GM21717 (cell line): ENCODE results near the gene ACOXL.
A peak's percentile ranks its signal among the peaks of the same experiment; 100 is the strongest.

Experiments used
- ATAC-seq: cut with Tn5 transposase; IDR thresholded peaks from one replicate; pipeline ENCODE4 v1.9.1; 2021; ENCODE audit warnings: mild to moderate bottlenecking, moderate library complexity; ENCODE audit not compliant: unreplicated experiment

The ACOXL gene

GRCh38 chr2:110751642-110752041 is 19.3 kb downstream of the ACOXL start:
- no peak for ATAC-seq

DNA sequence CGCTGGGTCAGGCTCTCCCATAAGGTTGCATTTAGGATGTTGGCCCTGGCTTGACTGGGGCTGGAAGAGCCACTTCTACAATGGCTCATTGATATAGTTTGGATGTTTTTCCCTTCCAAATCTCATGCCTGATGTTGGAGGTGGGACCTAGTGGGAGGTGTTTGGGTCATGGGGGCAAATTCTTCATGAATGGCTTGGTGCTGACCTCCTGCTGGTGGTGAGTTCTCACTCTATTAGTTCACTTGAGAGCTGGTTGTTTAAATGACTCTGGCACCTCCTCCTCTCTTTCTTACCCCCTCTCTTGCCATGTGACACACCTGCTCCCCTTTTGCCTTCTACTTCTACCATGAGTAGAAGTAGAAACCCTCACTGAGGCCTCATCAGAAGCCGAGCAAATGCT is 20.5 kb downstream of the ACOXL start:
- no peak for ATAC-seq

DNA sequence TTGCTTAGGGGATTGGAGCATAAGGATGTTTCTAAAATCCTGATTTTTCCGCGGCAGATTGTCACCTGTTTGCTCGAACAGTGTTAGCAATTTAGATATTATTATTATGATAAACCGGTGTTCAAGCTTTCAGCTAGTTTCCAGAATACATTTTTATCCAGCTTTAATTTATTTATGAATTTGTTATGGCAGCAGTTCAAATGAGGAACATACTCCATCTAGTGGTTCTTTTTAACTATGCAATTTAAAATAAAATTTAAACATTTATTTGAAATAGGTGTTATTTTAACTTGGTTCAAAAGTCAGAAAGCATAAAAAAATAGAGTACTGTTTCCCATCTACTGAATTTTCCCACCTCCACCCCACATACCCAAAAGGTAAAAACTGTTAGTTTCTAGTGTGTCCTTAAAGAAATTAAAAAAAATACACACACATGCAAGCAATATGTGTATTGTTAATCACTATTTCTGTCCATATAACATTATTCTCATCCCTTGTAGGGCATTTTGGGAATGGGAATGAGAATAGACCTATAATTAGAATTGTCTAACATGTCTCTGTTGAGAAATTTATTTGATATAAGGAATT is 23.2 kb downstream of the ACOXL start:
- ATAC-seq = no peak

DNA sequence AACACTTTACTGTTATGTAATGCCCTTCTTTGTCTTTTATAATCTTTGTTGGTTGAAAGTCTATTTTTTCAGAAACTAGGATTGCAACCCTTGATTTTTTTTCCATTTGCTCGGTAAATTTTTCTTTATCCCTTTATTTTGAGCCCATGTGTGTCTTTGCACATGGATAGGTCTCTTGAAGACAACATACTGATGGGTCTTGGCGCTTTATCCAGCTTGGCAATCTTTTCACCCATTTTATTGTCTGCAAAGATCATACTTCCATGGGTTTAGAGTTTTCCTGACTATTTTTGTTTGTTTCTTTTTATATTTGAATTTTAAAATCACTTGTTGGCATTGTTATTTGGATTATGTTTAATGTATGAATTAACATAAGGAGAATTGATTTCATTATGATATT is 27.0 kb downstream of the ACOXL start:
- no peak for ATAC-seq

GRCh38 chr2:110764931-110765330 is 32.6 kb downstream of the ACOXL start:
- ATAC-seq = no peak

GRCh38 chr2:110766291-110766690 is 33.9 kb downstream of the ACOXL start:
- ATAC-seq = no peak

GRCh38 chr2:110768591-110768990 is 36.2 kb downstream of the ACOXL start:
- no peak for ATAC-seq

DNA sequence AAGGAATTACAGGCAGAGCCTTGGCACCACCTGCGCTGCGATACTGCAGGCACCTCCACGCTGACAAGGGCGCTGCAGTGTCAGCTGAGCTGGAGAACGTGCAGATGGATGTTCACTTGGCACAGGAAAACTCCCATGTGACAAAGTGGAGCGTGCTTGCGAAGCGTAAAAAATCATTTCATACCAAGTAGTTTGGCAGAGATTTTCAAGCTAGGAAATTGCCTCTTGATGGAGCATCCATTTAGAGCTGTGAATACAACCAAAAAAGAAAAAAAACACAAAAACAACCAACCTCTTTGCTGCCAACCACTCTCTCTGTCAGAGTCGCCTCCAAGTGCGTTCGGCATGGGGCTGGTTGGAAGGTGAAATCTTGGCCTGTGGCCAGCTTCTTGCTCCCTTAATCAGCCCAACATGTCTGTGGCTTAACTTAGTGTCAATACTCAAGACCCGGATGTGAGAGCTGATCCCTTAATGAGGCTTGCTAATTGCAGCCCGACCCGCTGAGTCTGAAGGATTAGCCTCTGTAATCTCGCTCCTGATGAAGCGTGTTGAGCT is 38.1 kb downstream of the ACOXL start:
- no peak for ATAC-seq

DNA sequence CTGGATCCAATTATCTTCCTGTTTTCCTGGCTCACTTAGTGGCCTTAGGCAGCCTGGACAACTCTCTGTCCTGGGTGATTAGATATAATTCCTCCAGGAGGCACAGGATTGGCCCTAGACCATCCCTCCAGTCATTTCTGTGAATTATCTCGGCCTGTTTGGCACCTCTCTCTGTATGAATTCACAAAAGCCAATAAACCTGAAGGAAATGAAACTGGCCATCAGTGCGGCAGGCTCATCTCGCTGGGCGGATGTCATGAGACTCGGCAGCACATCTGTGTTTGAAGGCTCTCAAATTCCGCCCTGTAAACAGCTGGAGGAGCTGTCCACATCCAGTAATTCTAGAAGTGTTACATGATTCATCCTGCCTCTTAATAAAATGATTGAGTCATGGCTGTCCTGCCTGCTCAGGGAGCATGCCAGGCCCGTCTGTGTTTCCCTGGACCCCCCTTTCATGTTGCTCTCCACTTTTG is 38.6 kb downstream of the ACOXL start:
- ATAC-seq = no peak

GRCh38 chr2:110771547-110772382 is 39.4 kb downstream of the ACOXL start:
- ATAC-seq = no peak

DNA sequence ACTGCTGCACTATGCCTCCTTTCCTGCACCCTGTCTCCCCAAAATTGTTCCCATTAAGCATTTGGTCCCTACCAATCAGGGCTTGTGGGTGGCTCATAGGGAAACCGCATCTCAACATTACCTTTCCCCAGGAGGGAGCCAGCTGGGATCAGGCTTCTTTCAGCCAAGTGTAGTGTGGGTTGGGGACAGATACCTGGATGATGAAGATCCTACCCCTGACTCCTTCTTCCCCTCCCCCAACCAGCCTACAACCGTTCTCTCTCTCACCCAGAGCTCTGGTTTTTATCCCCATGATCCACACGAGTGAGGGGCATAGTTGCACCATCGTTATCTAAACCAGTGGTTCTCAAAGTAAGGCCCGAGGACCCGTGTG is 40.0 kb downstream of the ACOXL start:
- ATAC-seq = no peak

- no peak for ATAC-seq
Observed at GRCh38 chr2:110773401-110773921, 41.1 kb downstream of the ACOXL start.

DNA sequence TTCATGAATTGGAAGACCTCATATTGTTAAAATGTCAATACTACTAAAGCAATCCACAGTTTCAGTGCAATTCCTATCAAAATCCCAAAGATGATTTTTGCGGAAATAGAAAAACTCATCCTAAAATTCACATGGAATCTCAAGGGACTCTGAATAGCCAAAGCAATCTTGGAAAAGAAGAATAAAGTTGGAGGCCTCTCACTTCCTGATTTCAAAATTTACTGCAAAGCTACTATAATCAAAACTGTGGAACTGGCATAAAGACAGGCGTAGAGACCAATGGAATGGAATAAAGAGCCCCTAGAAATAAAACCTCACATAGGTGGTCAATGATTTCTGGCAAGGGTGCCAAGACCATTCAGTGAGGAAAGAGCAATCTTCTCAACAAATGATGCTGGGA is 42.3 kb downstream of the ACOXL start:
- ATAC-seq = no peak

DNA sequence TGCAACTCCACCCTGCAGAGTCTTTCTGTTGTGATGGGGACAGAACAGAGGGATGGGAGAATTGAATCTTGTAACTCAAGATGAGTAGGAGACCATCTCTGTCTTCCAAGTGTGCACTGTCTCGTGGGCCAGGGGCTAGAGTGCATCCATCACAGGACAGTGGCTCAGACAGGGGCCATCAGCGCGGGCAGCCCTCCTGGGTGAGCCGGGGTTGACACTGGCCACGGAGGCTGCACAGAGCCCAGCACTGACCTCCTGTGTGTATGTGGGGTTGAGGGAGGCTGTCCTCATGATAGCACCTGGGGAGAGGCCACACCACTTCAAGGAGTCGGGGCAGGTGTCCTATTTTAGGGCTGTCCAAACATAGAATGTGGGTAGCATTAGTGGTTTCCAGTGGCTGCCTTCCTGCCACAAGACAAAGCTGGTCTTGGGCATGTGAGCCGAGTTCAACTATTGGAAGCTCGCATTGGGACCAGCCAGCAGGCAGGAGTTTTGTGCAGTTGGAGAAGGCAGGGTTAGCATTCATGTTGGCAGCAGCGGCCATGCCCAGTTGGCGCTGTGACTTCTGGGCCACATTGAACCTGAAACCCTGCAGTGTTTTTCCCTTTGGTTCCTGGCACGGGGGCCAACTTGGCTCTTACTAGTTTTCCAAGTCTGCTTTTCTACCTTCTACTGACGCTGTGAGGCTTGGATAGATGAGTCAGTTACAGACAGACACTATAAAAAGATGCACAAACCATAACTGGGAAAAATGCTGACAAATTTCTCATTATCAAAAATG is 45.3 kb downstream of the ACOXL start:
- ATAC-seq = no peak

DNA sequence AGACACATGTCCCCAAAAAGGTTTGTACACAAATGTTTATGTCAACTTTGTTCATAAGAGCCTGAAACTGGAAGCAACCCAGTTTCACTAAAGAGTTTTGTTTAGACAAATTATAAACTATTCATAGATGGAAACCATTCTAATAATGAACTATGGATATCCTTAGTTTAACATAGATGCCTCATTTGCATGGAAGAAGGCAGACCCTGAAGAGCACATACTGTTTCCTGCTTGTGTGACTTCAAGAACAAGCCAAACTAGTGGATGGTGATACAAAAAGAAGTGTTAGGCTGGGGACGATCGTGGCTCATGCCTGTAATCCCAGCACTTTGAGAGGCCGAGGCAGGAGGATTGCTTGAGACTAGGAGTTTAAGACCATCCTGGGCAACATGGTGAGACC is 48.1 kb downstream of the ACOXL start:
- peak; percentile 82 for ATAC-seq

GRCh38 chr2:110783196-110783873 is 51.0 kb downstream of the ACOXL start:
- no peak for ATAC-seq

DNA sequence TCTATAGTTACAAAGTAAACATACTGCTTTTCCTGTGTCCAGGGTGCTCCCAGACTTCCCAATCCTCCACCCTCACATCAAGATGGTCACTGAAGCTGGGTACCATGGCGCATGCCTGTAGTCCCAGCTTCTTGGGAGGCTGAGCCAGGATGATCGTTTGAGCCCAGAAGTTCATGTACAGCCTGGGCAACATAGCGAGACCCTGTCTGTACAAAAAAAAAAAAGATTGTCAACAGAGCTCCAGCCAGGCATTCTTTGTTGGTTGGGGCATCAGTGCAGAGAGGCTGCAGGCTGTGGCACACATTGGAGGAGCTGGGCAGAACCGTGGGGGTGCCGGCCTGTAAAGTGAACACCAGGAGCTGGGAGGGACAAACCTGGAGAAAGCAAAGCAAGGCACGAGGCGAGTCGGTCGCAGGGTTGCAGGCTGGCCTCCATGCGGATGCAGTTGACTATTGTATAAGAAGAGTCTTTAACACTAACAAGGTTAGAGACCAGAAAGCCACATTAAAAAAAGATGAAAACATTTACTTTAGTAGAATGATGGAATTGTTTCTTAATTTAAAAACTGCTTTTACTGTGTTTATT is 51.8 kb downstream of the ACOXL start:
- ATAC-seq = no peak

DNA sequence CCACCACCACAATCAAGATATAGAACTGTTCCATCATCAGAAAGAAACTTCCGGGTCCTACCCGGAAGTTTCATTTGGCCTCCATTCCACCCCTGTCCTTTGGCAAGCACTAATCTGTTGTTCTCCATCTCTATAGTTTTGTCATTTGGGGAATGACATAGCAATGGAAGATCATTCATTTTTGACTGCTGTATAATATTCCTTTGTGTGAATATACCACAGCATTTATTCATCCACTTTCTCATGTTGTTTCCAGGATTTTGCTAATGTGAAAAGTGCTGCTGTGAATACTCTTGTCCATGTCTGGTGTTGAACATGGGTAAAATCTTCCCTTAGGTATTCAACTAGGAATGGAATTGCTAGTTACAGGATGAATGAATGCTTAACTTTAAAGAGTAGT is 53.1 kb downstream of the ACOXL start:
- no peak for ATAC-seq

DNA sequence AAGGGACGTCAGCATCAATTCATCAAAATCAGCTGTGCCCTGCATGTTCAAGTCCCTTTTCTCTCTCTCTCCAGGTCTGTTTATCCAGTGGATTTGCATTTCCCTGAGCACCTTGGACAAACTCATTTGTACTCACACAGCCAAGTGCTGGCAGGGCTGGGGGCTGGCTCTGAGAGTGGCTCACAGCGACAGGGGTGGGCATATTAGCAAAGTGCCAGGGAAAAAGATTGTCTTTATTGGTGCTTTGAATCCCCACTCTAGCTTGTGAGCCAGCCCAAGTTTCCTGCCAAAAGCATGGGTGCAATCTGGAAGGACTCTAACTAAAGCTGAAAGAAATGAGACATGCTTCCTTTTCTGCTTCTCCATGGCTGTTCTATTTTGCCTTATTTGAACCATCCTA is 56.6 kb downstream of the ACOXL start:
- no peak for ATAC-seq

GRCh38 chr2:110789706-110790105 is 57.3 kb downstream of the ACOXL start:
- ATAC-seq = no peak
